HL-60 (cell line): ENCODE results near the gene LRRC74B.

Source experiments
- DNase-seq, 2 experiments: peaks; one replicate each; pipeline ENCODE4 v3.0.0-alpha.2; 2010 to 2020; ENCODE audit warnings: low read depth in 1 of 2, low spot score in 1 of 2
- H3K27ac ChIP-seq: fragments of 250-450 bp; sonication (Bioruptor Pico); replicated peaks from 2 replicates; pipeline ENCODE4 v1.5.1; 2020; ENCODE audit warnings: mild to moderate bottlenecking, moderate library complexity
- H3K27me3 ChIP-seq: fragments of 250-450 bp; sonication (Bioruptor Pico); 2 replicates; pipeline ENCODE4 v1.5.1; 2021; ENCODE audit warnings: mild to moderate bottlenecking, moderate library complexity; ENCODE audit not compliant: insufficient read depth, poor library complexity, severe bottlenecking
- H3K4me3 ChIP-seq: replicated peaks from 2 replicates; pipeline ENCODE4 v1.5.1; 2011; ENCODE audit warnings: mild to moderate bottlenecking, control low read depth, low read length; ENCODE audit not compliant: insufficient read depth
- CTCF ChIP-seq: IDR thresholded peaks from one replicate; pipeline ENCODE4 v1.5.1; 2011; ENCODE audit warnings: low read length, control low read depth, inconsistent platforms; ENCODE audit not compliant: insufficient read depth
- GABPA ChIP-seq: IDR thresholded peaks from 2 replicates; pipeline ENCODE4 v1.6.1; 2012; ENCODE audit warnings: low read depth
- POLR2AphosphoS5 ChIP-seq: IDR thresholded peaks from 2 replicates; pipeline ENCODE4 v1.6.1; 2012; ENCODE audit warnings: low read depth
- SPI1 ChIP-seq: IDR thresholded peaks from 2 replicates; pipeline ENCODE4 v1.6.1; 2012; ENCODE audit warnings: low read depth, mild to moderate bottlenecking, borderline replicate concordance
- TF ChIP-seq, protein P1 (sequence below): IDR thresholded peaks from 2 replicates; pipeline ENCODE4 v1.6.1; 2012; ENCODE audit warnings: low read depth; ENCODE audit not compliant: insufficient replicate concordance

Gene LRRC74B

DNA sequence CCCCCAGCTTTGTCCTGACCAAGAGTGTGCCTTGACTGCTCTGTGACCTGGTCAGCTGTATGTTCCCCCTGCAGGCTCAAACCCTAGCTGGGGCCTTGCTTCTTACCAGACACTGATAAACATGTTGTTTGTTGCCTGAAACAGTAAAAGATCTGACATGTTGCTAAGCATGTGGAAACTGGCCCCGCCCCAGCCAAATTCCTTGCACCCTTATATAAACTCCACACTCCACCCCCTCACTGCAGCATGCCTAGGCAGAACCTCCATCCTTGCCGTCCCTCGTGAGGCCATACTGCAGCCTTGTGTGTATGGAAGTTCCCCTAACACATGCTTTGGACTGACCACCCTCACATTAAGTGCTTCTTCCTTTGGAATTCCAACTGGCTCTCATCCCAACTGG, 27.3 kb downstream of the LRRC74B start:
- Histone ChIP-seq H3K4me3 (no peak overlapping the region), H3K27ac (no peak overlapping the region), H3K27me3 (no peaks in the 10 kb centered on the region)
- TF ChIP-seq, protein P1, sequence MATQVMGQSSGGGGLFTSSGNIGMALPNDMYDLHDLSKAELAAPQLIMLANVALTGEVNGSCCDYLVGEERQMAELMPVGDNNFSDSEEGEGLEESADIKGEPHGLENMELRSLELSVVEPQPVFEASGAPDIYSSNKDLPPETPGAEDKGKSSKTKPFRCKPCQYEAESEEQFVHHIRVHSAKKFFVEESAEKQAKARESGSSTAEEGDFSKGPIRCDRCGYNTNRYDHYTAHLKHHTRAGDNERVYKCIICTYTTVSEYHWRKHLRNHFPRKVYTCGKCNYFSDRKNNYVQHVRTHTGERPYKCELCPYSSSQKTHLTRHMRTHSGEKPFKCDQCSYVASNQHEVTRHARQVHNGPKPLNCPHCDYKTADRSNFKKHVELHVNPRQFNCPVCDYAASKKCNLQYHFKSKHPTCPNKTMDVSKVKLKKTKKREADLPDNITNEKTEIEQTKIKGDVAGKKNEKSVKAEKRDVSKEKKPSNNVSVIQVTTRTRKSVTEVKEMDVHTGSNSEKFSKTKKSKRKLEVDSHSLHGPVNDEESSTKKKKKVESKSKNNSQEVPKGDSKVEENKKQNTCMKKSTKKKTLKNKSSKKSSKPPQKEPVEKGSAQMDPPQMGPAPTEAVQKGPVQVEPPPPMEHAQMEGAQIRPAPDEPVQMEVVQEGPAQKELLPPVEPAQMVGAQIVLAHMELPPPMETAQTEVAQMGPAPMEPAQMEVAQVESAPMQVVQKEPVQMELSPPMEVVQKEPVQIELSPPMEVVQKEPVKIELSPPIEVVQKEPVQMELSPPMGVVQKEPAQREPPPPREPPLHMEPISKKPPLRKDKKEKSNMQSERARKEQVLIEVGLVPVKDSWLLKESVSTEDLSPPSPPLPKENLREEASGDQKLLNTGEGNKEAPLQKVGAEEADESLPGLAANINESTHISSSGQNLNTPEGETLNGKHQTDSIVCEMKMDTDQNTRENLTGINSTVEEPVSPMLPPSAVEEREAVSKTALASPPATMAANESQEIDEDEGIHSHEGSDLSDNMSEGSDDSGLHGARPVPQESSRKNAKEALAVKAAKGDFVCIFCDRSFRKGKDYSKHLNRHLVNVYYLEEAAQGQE, result no peak
- no peak for TF ChIP-seq POLR2AphosphoS5
- TF ChIP-seq CTCF, result no peak
- no peak for TF ChIP-seq SPI1
- TF ChIP-seq GABPA, result no peak
- DNase-seq, result no peak

DNA sequence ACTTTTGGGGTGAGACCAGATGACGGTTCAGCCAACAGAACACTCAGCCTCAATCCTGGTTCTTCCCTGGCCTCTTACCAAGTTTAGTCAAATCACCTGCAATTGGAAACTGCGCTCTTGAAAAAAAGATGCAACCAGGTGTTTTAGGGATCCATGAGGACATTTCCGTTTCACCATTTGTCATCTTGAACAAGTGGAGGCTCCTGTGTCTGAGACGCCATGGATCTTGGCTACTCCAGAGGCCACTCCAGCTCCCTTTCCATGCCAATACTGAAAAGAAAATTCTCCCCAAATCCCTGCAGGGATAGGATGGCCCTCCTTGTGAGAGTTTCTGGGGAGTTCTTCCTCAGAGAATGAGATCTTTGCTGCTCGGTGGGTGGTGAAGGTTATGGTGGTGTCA, 27.7 kb downstream of the LRRC74B start:
- DNase-seq, result no peak
- TF ChIP-seq GABPA (no peak), SPI1 (no peak), CTCF (no peak), POLR2AphosphoS5 (no peak)
- TF ChIP-seq, protein P1, result no peak
- H3K4me3 ChIP-seq, result no peak overlapping the region
- H3K27ac ChIP-seq, result no peak overlapping the region
- no peaks in the 10 kb centered on the region for H3K27me3 ChIP-seq

DNA sequence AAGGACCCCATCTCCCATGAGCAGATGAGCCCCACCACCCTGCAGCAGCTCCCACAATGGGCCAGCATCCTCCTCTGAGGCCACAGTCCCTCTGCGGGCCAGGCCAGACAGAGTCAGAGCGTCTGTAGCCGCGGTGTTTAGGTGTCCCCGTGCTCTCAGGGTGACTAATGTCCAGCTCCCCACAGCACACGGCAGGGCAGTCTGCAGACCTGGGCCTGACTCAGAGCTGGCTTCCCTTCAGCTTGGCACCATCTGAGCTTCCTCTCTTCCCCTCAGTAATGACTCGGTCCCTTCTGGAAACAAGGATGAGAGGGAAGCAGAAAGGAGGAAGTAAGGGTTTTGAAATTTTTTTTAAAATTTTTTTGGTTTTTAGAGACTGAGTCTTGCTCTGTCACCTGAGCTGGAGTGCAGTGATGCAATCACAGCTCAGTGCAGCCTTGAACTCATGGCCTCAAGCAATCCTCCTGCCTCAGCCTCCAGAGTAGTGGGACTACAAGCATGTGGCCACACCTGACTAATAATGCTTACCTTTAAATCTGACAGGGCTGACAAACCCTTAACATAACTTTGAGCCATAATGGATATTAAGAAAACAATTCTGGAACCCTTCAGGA, 28.5 kb downstream of the LRRC74B start:
- H3K27ac ChIP-seq, result no peak overlapping the region
- H3K27me3 ChIP-seq, result no peaks in the 10 kb centered on the region
- H3K4me3 ChIP-seq, result no peak overlapping the region
- peak; percentile 65 to 70 for DNase-seq
- TF ChIP-seq SPI1 (peak; percentile 34), CTCF (no peak)
